GM19043 (cell line): ENCODE measurements around the gene RPL18.
"Not testable (repeated sequence)": the region's sequence is repeated elsewhere in the genome, so short reads cannot be mapped to it uniquely, and the experiment has no call there.

Source experiments
- ATAC-seq: cut with Tn5 transposase; IDR thresholded peaks from one replicate; pipeline ENCODE4 v1.9.1; 2021; ENCODE audit warnings: low read depth; ENCODE audit not compliant: unreplicated experiment

RPL18 gene

DNA sequence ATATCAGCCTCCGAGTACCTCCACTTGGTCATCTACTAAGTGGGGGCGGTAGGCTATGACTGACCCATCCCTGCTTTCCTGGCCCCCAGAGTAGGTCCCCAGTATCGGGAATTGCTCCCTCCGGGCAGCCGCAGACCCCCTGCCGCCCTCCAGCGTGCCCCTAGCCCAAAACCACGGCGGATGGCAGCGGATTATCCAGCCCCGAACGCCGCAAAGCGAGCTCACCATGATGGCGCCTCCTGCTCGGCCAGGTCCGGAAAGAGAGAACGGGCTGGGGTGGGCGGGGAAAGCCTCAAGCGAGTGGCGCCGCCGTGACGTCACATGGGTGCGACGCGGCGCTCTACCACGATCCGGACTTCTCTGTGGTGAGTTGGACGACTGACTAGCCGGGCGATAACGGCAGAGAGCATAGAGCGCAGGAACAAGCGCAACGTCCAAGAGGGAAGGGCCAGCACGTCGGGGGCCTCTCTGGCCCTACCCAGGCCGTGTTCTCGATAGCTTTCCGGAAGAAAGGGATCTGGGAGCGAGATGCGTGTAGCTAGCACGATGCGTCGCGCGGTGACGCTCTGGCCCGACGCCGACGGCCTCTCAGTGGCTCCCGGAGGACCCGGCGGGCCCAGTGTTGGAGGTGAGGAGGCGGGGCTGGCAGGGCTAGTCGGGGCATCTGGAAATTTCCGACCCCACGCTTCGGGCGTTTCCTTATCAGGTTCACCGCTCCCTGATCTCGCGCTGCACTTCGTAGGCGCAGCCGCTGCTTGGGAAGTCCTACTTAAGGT lies at the start of gene RPL18, which contains the start of gene SPHK2:
Gene RPL18, minus strand, starts transcription at position 263 of the 776 bp plus-strand sequence. Its CDS starts 35 bp downstream, at position 228.
Gene SPHK2, plus strand, starts transcription at position 591 of the 776 bp plus-strand sequence. CDS start 1,009 bp downstream, outside the sequence.
- ATAC-seq: peak; percentile 76

DNA sequence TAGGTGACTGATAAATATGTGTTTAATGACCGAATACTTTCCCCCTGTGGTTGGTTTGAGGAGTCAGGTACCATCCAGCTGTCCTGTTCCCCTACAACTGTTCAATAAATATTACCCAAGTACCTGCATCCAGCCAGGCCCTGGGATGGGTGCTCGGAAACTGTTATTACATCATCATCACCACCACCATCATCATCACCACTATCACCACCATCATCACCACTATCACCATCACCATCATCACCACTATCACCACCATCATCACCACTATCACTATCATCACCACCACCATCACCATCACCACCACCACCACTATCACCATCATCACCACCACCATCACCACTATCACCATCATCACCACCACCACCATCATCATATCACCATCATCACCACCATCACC lies 49.8 kb upstream of the RPL18 start:
- no peak for ATAC-seq

DNA sequence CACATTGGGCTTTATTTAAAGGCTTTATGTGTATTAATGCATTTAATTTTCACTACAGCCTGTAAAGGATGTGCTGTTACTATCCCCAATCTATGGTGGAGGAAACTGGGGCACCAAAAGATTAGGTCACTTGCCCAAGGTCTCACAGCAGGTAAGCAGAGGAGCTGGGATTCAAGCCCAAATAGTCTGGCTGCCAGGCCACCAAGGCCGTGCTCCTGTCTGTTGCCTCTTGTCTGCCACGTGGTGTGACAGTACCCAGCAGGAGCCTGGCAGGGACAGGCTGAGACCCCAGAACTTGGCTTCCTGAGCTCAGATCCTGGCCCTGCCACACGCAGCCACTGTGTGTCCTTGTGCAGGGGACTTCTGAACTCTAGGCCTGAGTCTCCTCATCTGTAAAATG lies 49.4 kb upstream of the RPL18 start:
- ATAC-seq: no peak

DNA sequence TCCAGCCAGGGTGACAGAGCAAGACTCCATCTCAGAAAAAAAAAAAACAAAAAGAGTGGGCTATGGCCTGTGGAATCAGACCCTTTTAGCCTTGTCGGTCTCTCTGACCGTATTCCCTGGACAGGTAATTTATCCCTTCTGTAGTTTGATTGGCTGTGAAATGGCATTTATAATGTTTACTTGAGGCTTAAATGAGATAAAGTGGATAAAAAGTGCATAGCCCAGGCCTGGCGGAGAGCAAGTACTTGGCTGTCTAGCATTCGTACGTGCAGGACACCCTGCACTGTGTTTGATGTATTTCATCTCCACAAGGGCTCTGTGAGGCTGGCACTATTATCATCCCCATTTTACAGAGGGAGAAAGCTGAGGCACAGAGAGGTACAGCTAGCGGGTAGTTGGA lies 46.8 kb upstream of the RPL18 start:
- ATAC-seq: no peak

DNA sequence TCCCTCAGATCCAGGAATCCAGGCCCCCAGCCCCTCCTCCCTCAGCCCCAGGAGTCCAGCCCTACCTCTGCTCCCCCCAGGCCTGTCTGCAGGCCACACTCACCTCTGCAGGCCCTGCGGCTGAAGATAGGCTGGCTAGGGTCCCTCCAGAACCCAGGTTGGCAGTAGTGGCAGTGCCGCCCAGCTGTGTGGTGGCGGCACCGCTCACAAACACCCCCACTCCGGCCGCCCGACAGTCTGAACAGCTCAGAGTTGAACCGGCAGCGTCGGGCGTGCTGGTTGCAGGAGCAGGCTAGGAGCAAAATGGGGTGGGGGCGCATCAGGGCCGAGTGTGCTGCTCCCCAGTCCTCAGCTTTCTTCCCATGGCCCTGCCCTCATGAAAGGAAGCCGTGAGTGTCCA lies 45.5 kb upstream of the RPL18 start:
- no peak for ATAC-seq

DNA sequence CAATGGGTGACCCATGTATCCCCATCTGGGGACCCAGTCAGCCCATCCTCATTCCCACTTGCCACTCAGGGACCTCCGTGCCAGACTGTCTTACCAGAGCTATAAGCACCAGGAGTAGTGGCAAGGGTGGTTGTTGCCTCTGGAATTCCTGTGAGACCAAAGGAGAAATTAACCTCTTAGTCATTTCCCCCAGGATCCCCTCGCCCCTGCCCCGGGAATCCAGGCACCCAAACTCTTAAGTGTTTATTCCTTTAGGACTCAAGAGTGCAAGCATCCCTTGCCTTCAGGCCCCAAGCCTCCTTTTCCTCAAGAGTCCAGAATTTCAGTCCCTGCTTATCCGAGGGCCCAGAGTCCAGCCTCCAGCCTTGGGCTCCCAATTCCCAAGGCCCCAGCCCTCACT lies 44.7 kb upstream of the RPL18 start:
- ATAC-seq: no peak

DNA sequence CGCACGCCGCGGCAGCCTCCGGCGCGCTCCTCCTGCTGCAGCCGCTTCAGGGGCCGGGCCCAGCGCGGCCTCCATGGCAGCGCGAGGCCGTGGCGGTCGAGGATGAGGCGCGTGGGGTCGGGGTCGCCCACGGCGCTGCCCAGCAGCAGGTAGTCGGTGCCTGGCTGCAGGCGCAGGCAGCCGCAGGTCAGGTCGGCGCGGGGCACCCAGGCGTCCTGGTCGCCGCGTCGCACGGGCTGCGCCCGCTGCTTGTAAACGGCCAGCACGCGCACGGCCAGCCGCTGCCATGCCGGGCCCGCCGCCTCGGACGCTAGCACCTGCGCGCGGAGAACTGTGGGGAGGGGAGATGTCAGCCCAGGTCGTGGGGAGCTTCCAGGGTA lies 42.7 kb upstream of the RPL18 start:
- no peak for ATAC-seq

DNA sequence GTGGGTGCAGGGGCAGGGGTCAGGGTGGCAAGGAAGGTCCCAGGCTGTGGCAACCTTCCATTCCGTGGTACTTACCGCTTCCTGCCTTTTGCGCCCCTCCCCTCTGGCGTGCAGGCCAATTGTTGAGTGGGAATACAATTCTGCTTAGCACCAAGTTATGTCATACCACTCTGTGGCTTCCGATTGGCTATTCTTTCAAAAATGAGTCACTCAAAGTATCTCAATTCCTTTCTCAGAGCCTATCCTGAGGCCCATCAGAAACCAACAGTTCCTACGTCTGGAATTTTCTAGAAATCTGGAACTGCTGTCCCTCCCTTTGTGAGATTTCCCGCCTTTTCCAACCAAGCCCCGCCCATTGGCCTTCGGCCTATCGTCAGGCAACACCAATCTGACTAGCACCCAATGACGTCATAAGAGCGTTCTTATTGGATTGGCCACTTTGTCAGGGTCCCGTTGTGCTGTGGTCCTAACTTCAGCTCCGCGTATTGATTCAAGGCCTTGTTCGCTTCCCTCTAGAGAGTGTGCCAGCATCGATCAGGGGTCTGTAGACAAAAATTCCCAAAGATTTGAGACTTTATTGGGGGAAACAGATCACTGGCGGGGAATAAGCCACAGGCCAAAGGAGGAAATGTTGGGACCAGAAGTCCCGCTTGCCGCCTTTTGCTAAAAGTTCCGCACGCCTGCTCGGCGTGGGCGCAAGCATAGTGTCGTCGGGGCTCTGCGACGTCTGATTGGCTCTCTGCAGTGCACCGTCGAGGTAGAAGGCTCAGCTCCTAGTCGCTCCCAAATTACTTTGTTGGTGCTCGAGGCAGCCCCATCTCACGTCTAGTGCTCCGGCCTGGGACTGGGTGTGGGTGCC lies 42.1 kb upstream of the RPL18 start:
- ATAC-seq: no peak

DNA sequence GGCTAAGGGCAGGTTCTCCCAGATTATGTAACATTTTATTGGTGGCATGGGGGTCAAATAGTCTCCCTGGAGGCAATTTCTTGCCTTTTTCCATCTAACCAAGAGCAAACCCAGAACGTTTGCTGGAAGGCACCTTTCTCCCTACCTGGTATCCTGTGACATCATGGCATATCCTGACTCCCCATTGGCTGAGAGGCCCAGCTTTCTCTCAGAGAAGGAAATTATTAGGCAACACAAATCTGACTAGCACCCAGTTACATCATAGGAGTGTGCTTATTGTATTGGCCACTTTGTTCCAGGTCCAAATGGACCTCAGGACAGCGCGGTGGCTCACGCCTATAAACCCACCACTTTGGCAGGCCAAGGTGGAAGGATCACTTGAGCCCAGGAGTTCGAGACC lies 40.8 kb upstream of the RPL18 start:
- ATAC-seq: no peak

DNA sequence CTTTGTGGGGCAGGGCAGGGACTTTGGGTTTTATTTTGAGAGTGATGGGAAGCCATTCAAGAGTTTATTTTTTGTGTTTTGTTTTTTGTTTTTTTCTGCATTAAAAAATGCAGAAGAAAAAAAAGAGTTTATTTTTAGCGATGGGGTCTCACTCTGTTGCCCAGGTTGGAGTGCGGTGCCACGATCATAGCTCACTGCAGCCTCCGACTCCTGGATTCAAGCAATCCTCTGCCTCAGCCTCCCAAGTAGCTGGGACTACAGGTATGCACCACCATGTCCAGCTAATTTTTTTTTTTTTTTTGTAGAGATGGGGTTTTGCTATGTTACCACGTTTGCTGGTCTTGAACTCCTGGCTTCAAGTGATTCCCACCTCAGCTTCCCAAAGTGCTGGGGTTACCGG lies 39.5 kb upstream of the RPL18 start:
- no peak for ATAC-seq

DNA sequence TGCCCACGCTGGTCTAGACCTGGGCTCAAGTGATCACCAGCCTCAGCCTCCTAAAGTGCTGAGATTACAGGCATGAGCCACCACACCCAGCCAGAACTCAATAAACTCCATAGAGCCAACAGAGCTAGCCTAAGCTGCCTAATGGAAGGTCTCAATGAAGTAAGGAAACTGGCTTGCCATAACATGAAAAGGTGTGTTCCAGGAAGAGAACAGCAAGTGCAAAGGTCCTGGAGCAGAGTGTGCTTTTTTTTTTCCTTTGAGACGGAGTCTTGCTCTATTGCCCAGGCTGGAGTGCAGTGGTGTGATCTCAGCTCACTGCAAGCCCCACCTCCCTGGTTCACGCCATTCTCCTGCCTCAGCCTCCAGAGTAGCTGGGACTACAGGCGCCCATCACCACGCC lies 38.9 kb upstream of the RPL18 start:
- not testable (repeated sequence) for ATAC-seq

DNA sequence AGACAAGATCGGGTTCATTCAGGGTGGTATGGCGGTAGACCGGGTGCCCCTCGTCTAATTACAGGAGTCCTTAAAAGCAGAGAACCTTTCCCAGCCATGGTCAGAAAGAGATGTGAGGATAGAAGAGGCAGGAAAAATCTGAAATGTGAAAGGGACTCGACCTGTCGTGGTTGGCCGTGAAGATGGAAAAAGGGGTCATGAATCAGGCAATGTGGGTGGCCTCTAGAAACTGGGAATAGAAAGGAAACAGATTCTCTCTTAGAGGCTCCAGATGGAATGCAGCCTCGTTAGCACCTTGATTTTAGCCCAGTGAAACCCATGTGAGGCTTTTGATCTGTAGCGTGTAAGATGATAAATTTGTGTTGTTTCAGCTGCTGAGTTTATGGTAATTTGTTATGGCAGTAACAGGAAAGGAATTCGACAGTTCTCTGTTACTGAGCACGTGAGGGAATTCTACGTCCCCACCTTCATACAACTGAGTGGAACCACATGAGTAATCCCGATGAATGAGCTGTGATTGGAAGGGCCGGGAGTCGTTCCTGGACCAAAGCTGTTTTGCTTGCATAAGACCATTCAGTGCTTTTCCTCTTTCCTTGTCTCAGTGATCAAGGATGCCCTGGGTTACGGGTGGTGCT lies 38.0 kb upstream of the RPL18 start:
- ATAC-seq: no peak

DNA sequence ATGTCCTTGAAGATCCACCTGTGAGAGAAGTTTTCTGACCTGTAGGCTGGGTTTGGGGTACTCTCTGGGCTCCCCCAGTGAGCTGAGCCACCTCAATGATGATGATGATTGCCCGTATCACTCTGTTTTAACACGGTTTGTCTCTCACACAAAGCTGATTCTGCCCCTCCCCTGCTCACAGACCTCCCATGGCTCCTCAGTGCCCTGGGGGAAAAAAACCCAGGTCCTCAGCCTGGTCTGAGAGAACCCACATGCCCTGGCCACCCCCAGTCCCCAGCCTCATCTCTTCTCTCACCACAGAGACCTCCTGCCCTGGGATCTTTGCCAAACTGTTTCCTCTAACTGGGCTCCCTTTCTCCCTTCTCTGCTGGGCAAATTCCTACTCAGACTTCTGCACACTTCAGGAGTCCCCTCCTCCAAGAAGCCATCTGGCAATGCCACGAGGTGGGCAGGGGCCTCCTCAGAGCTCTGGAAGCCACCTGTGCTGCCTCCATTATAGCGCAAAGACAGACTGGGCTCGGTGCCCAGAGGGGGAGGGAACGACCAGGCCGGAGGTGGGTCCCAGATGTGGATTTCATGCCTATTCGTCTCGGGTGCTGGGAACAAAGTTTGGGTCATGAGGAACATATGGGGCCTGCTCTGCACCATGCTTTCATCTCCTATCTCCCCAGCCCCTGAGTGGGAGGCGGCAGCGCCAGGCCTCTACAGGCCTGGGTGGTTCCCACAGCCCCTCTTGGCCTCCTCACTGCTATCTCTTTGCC lies 35.5 kb upstream of the RPL18 start:
- ATAC-seq: no peak

DNA sequence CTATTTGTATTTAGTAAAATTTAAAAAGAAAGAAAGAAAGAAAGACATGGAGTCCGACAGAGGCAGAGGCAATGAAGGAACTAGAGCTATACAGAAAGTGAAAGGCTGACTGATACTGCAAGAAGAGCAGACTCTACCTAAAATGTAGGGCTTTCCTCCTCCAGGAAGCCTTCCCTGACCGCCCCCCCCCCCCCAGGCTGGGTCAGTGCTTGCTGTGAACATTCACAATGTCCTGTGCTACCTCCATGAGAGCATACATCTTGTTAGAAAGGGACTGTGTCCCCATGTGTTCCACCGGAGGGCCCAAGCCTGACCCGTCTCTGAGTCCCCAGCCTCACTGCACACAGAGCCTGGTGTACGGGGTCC lies 32.7 kb upstream of the RPL18 start:
- ATAC-seq: no peak

DNA sequence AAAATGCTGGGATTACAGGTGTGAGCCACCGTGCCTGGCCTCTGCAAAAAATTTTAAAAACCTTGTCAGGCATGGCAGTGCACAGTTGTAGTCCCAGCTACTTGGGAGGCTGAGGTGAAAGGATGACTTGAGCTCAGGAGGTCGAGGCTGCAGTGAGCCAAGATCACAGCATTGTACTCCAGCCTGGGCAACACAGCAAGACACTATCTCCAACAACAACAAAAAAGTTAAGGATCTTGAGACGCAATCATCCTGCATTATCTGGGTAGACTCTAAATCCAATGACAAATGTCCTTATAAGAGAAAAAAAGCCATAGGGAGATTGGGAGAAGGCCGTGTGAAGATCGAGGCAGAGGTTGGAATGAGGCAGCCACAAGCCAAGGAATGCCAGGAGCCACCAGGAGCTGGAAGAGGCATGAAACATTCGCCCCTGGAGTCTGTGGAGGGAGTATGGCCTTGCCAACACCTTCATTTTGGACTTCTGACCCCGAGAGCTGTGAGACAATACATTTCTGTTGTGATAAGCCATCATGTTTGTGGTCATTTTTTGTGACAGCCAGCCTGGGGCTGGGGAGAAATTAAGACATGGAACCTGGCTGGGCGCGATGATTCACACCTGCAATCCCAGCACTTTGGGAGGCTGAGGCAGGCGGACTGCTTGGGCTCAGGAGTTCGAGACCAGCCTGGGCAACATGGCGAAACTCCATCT lies 32.1 kb upstream of the RPL18 start:
- no peak for ATAC-seq

DNA sequence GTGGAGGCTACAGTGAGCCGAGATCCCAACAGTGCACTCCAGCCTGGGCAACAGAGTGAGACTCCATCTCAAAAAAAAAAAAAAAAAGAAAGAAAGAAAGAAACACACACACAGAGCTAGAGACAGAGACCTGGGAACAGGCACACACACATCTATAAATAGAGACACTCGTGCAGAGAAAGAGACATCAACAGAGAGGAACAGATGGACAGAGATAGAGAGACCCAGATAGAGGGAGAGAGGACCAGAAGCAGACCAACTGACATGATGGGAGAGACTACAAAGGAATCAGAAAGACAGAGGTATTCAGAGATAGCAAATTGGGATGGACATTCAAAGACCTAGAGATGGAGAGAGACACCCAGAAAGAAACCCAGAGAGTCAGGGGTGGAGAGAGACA lies 29.2 kb upstream of the RPL18 start:
- no peak for ATAC-seq

DNA sequence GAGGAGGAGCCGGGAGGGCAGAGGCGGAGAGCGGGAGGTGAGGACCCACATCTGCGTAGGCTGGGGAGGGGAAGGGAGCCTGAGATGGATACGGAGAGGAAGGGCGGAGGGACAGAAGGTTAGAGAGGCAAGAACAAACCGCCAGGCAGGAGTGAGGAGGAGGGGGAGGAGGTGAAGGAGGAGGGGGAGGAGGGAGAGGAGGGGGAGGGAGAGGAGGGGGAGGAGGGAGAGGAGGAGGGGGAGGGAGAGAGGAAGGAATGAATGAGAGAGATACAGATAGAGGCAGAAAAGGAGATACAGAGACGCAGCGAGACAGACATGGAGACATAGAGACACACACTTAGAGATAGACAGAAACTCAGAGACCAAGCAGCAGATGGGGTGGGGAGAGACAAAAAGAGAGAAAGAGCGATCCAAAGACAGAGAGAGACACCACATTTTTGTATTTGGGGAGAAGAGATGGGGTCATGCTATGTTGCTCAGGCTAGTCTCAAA lies 27.8 kb upstream of the RPL18 start:
- ATAC-seq: no peak

DNA sequence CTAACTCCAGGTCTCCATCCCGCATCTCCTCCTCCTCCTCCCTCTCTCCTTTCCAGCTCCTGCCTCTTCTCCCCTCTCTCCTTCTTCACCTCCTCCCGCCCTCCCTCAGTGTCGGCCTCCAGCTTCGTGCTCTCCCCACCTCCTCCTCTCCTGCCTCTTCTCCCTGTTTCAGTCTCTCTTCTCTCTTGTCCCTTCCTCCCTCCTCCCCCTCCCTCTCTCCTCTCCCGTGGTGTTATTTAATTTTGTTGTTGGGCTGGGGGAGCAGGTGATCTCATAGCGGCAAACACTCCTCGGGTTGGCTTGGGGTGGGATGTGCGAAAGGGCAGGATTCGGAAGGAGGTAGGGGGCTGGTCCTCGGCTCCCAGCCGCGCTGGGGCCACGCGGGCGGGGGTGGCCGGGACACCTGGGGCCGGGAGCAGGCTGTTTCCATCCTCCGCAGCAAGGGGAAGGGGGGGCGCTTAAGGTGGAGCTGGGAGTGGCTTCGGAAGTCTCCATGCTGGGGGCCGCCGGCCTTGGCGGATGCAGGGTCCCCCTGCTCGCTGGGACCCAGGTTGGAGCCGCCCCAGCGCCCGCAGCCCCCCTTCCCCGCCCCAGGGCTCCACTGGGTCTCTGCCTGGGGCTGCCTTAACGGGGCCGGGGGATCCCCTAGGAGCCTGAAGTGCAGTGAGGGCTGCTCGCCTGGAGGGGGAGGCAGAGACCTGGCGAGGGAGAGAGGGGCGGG lies 27.2 kb upstream of the RPL18 start, which contains the start of gene CA11:
Gene CA11, minus strand, starts transcription at position 187 of the 721 bp plus-strand sequence. CDS start 555 bp downstream, outside the sequence.
- ATAC-seq: peak; percentile 67

DNA sequence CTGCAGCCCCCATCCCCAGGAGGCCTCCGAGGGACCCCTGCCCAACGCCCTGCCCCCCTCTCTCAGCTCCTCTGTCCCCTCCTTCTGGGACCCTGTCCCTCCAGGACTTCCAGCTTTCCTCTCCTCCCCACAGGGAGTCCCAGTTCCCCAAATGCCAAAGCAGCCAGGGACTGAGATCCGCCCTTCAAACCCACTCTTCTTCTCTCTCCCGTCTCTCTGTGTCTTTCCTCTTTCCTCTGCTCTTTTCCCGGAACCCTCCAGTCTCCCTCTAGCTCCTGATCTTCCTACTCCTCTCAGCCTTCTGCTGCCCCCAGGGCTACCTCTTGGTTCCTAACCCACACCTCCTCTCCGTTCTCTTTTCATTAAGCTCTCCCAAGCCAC lies 26.6 kb upstream of the RPL18 start:
- no peak for ATAC-seq
